22Rv1 (cell line): ENCODE measurements around the gene MYCBP.

Experiments
- H3K27ac ChIP-seq: fragments of 450-650 bp; 2 replicates; pipeline ENCODE4 v1.5.1; 2017
- ZFX ChIP-seq: fragments of 450-650 bp; IDR thresholded peaks from 2 replicates; pipeline ENCODE4 v1.6.1; 2017; ENCODE audit warnings: antibody characterized with exemption, borderline replicate concordance
- TF ChIP-seq, protein P1 (sequence below): fragments of 450-650 bp; IDR thresholded peaks from 2 replicates; pipeline ENCODE4 v1.5.1; 2017; ENCODE audit warnings: mild to moderate bottlenecking

MYCBP gene

GRCh38 chr1:38818175-38818976 lies 54.8 kb downstream of the MYCBP start:
- TF ChIP-seq, protein P1, sequence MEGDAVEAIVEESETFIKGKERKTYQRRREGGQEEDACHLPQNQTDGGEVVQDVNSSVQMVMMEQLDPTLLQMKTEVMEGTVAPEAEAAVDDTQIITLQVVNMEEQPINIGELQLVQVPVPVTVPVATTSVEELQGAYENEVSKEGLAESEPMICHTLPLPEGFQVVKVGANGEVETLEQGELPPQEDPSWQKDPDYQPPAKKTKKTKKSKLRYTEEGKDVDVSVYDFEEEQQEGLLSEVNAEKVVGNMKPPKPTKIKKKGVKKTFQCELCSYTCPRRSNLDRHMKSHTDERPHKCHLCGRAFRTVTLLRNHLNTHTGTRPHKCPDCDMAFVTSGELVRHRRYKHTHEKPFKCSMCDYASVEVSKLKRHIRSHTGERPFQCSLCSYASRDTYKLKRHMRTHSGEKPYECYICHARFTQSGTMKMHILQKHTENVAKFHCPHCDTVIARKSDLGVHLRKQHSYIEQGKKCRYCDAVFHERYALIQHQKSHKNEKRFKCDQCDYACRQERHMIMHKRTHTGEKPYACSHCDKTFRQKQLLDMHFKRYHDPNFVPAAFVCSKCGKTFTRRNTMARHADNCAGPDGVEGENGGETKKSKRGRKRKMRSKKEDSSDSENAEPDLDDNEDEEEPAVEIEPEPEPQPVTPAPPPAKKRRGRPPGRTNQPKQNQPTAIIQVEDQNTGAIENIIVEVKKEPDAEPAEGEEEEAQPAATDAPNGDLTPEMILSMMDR: peak; percentile 91
- TF ChIP-seq ZFX: no peak

DNA sequence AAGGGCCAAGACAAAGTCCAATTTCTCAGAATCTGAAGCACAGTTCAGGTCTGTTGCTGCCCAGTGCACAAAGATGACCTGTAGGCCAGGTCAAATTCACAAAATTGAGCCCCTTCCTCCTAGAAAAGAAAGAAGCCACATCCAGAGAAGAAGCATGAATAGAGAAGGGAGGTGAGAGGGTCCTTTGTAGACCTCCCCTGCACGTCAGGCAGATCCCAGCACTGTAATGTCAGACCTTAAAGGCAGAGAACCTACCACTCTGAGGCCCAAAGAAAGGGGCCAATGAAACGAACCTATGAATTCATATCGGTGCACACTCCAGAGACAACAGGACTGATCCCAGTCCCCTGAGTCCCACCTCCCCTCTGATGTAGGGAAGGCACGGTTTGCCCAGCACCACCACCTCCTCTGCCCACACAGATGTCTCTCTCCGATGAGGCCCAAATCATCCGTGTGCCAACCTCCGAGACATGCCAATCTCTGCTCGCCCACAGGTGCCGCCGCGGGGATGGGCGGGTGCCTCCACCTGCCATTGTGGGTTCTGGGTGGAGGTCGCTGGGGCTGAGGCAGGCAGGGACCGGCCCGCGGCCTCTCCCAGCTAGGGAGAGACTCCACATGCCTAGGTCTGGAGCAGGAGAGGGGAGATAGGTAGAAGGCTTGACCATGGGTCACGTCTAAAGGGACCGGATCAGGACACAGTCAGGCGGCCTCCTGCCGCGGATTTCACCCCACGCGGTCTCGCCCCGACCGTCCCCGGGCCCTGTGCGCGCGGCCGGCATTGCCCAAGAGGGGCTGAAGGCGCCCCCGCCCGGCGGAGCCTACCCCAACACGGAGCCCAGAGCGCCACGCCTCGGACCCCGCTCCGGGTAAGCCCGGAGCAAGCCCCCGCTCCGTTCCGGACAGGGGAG lies 55.6 kb downstream of the MYCBP start:
- no peak overlapping the region for H3K27ac ChIP-seq
- TF ChIP-seq ZFX: no peak
- TF ChIP-seq, protein P1: no peak

More at GRCh38 chr1:38818175-38818976, 54.8 kb downstream of the MYCBP start:
- no peak overlapping the region for H3K27ac ChIP-seq

DNA sequence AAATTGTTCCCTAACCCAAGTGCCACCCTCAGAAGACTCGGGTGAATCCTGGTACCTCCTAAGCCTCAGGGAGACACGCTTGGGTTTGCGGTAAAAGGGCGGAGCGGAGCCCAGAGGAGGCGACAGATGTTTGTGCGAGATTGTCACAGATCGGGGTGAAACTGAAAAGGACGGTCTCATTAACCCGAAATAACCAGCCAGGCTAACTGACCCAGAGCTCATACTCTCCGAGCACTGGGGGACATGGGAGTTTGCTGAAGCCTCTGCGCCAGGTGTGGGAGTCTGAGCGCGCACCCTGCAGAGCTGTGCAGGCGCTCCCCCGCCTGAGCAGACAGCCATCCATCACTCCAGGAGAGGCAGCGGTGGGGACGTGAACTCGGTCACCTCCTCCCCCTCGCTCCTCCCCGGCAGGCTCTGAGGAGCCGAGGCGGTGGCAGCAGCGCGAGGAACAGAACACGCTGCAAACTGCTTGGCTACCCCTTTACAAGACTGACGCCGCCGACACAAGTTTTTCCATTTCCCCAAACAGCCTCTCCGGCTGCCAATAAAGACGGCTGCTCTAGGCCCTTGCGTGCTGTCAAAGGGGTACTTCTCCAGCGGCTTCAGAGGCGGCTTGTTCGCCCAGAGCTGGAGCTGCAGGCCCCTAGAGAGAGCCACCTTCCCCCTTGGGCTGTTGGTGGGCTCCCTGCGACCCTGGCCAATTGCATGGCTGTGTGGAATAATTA lies 57.1 kb downstream of the MYCBP start:
- H3K27ac ChIP-seq: no peak overlapping the region
- TF ChIP-seq, protein P1: no peak
- TF ChIP-seq ZFX: no peak

- H3K27ac ChIP-seq: no peak overlapping the region
- TF ChIP-seq ZFX: no peak
- TF ChIP-seq, protein P1: no peak
These were observed 58.1 kb downstream of the MYCBP start for GRCh38 chr1:38814984-38815464.

DNA sequence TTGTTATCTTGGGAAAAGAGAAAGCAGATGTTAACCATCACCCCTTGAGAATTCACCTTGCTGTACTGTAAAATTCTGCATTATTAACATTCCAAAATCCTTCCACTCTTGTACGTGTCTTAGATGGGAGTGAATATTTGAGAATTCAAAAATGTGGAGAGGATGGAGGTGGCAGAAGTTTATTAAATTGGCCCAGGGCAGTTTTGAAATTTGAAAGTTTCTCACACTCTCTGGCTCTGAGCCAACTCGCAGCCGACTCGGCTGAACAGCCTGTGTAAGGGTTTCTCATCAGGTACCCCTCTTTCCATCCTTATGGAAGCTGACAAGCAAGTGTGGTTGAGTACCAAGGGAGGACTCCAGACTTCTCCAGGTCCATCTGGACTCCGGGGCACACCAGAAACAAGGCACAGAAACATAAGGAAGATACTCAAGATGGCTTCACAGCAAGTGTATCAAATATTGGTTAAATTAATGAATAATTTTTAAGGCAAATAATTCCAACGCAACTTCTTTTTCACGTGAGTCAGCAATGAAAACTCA lies 58.6 kb downstream of the MYCBP start:
- TF ChIP-seq, protein P1: no peak

GRCh38 chr1:38812981-38813380 lies 60.2 kb downstream of the MYCBP start:
- TF ChIP-seq, protein P1: no peak
- no peak for TF ChIP-seq ZFX
- no peak overlapping the region for H3K27ac ChIP-seq

More for the DNA sequence above, 58.6 kb downstream of the MYCBP start:
- H3K27ac ChIP-seq: no peak overlapping the region
